HCT116 (cell line): ENCODE data around the gene LRRTM4. TPM values are rescaled to one million over a fixed set of nuclear protein-coding genes. Genes with fewer than 3 reads are reported as not detected.

Source experiments
- ATAC-seq: fragments of 200-7000 bp; cut with Tn5 transposase; 2 replicates; pipeline ENCODE4 v1.9.1; 2020; ENCODE audit warnings: mild to moderate bottlenecking, moderate library complexity
- BruUV-seq: library from RNA; stranded (reverse); fragments of 400-500 nt; replicated peaks from 2 replicates; lab custom pipeline; 2021; lab: Mats Ljungman, UMichigan
- CTCF ChIA-PET: fragments of 300-600 bp; sonication (Branson Sonifier 250); formaldehyde crosslinking; loops from one replicate; lab custom pipeline; 2021; ENCODE audit warnings: antibody characterized with exemption; lab: Charles Lee
- POLR2A ChIA-PET: fragments of 300-600, 350-600 bp; sonication (Branson Sonifier 250); formaldehyde crosslinking; loops from one replicate; lab custom pipeline; 2021; ENCODE audit warnings: antibody characterized with exemption; lab: Charles Lee
- RAD21 ChIA-PET, 2 experiments: fragments of 300-600 bp; sonication (Branson Sonifier 250); formaldehyde crosslinking; loops; one replicate each; lab custom pipeline; 2023; ENCODE audit warnings: low total read pairs in 2 of 2; ENCODE audit not compliant: uncharacterized antibody in 2 of 2, unreplicated experiment in 2 of 2, low non-redundant PET in 1 of 2; lab: Charles Lee
- DNase-seq: peaks from one replicate; pipeline ENCODE4 v3.0.0-alpha.2; 2010; ENCODE audit warnings: low read depth, low spot score
- H2AFZ ChIP-seq: fragments of 200-600 bp; shearing (Covaris generic), sonication (generic); 2 replicates; pipeline ENCODE4 v1.6.1; 2017; ENCODE audit warnings: low read depth, mixed run types, mixed read lengths, antibody characterized with exemption, low read length; ENCODE audit not compliant: poor library complexity, severe bottlenecking
- H3K27ac ChIP-seq: 2 replicates; pipeline ENCODE4 v1.5.1; 2012; ENCODE audit warnings: low read depth, low read length
- H3K27me3 ChIP-seq: fragments of 200-600 bp; sonication (generic); 2 replicates; pipeline ENCODE4 v1.6.1; 2016; ENCODE audit warnings: mixed run types, low read length, mixed read lengths; ENCODE audit not compliant: insufficient read depth
- H3K36me3 ChIP-seq, 2 experiments: fragments of 200-500 bp in 1 of 2; fragments of 200-600 bp in 1 of 2; sonication (Bioruptor generic) in 1 of 2; sonication (generic) in 1 of 2; 2 replicates each; pipeline versions ENCODE4 v1.5.1 to v1.6.1; 2014 to 2016; ENCODE audit warnings: low read length in 2 of 2, inconsistent platforms in 1 of 2, mixed read lengths in 1 of 2, mixed run types in 1 of 2; ENCODE audit not compliant: insufficient read depth in 2 of 2, control insufficient read depth in 1 of 2
- H3K4me1 ChIP-seq, 2 experiments: fragments of 200-600 bp in 1 of 2; sonication (generic) in 1 of 2; 2 replicates each; pipeline versions ENCODE4 v1.5.1 to v1.6.1; 2012 to 2017; ENCODE audit warnings: low read length in 2 of 2, inconsistent platforms in 1 of 2, mild to moderate bottlenecking in 1 of 2, mixed read lengths in 1 of 2, mixed run types in 1 of 2, moderate library complexity in 1 of 2; ENCODE audit not compliant: insufficient read depth in 2 of 2, control insufficient read depth in 1 of 2
- H3K4me2 ChIP-seq: fragments of 200-600 bp; sonication (generic); 2 replicates; pipeline ENCODE4 v1.6.1; 2017; ENCODE audit warnings: mixed run types, low read length, mixed read lengths
- H3K4me3 ChIP-seq, 2 experiments: fragments of 200-600 bp in 1 of 2; sonication (generic) in 1 of 2; replicated peaks in 1 of 2; 2 replicates each; pipeline ENCODE4 v1.5.1; 2011 to 2016; ENCODE audit warnings: low read length in 2 of 2, control low read depth in 1 of 2, low read depth in 1 of 2, mild to moderate bottlenecking in 1 of 2, mixed read lengths in 1 of 2, mixed run types in 1 of 2
- H3K79me2 ChIP-seq: fragments of 200-600 bp; sonication (generic); 2 replicates; pipeline ENCODE4 v1.6.1; 2017; ENCODE audit warnings: mild to moderate bottlenecking, mixed run types, low read length, moderate library complexity, mixed read lengths; ENCODE audit not compliant: insufficient read depth
- H3K9ac ChIP-seq: fragments of 200-600 bp; sonication (generic); 2 replicates; pipeline ENCODE4 v1.6.1; 2016; ENCODE audit warnings: low read length, mixed read lengths
- H3K9me2 ChIP-seq: fragments of 200-600 bp; sonication (generic), shearing (Covaris generic); 2 replicates; pipeline ENCODE4 v1.6.1; 2017; ENCODE audit warnings: mixed run types, mild to moderate bottlenecking, moderate library complexity; ENCODE audit not compliant: insufficient read depth
- H3K9me3 ChIP-seq, 2 experiments: fragments of 200-500 bp in 1 of 2; fragments of 200-600 bp in 1 of 2; sonication (Bioruptor generic) in 1 of 2; sonication (generic) in 1 of 2; 2 replicates each; pipeline ENCODE4 v1.6.1; 2014 to 2017; ENCODE audit warnings: low read length in 2 of 2, mixed read lengths in 2 of 2, inconsistent platforms in 1 of 2, low read depth in 1 of 2, mild to moderate bottlenecking in 1 of 2, mixed run types in 1 of 2, moderate library complexity in 1 of 2; ENCODE audit not compliant: control insufficient read depth in 1 of 2, insufficient read depth in 1 of 2
- H4K20me1 ChIP-seq: fragments of 200-600 bp; sonication (generic), shearing (Covaris generic); 2 replicates; pipeline ENCODE4 v1.6.1; 2017; ENCODE audit warnings: mixed run types, mild to moderate bottlenecking, moderate library complexity; ENCODE audit not compliant: insufficient read depth
- CBX3 ChIP-seq: IDR thresholded peaks from 2 replicates; pipeline ENCODE4 v1.6.1; 2012; ENCODE audit warnings: low read depth
- CTCF ChIP-seq, 3 experiments: fragments of 200-600 bp in 1 of 3; sonication (generic) in 1 of 3; IDR thresholded peaks in 2 of 3; conservative IDR thresholded peaks in 1 of 3; 2 replicates each; pipeline ENCODE4 v1.5.1; 2012 to 2017; ENCODE audit warnings: low read depth in 2 of 3, low read length in 2 of 3, antibody characterized with exemption in 1 of 3, borderline replicate concordance in 1 of 3, control low read depth in 1 of 3, mild to moderate bottlenecking in 1 of 3, mixed read lengths in 1 of 3, mixed run types in 1 of 3, moderate library complexity in 1 of 3; ENCODE audit not compliant: insufficient read depth in 1 of 3
- EGR1 ChIP-seq: IDR thresholded peaks from 2 replicates; pipeline ENCODE4 v1.6.1; 2012; ENCODE audit warnings: low read depth
- ELF1 ChIP-seq: IDR thresholded peaks from 2 replicates; pipeline ENCODE4 v1.6.1; 2012; ENCODE audit warnings: low read depth, borderline replicate concordance
- EZH2 ChIP-seq: fragments of 200-600 bp; sonication (generic); IDR thresholded peaks from 2 replicates; pipeline ENCODE4 v1.6.1; 2017; ENCODE audit warnings: antibody characterized with exemption, mixed run types
- POLR2A ChIP-seq: IDR thresholded peaks from 2 replicates; pipeline ENCODE4 v1.7.0; 2011; ENCODE audit warnings: borderline replicate concordance; ENCODE audit not compliant: insufficient read depth, insufficient read length; ENCODE audit errors: extremely low read depth
- POLR2AphosphoS5 ChIP-seq: IDR thresholded peaks from 2 replicates; pipeline ENCODE4 v1.6.1; 2011; ENCODE audit warnings: mild to moderate bottlenecking, low read depth, low read length, moderate library complexity
- REST ChIP-seq: IDR thresholded peaks from 2 replicates; pipeline ENCODE4 v1.6.1; 2012; ENCODE audit warnings: low read depth
- SIN3A ChIP-seq: IDR thresholded peaks from 2 replicates; pipeline ENCODE4 v1.6.1; 2012; ENCODE audit warnings: low read depth
- SP1 ChIP-seq: IDR thresholded peaks from 2 replicates; pipeline ENCODE4 v1.6.1; 2012; ENCODE audit warnings: low read depth
- TCF7L2 ChIP-seq: IDR thresholded peaks from 2 replicates; pipeline ENCODE4 v1.7.0; 2011; ENCODE audit warnings: borderline replicate concordance, inconsistent platforms; ENCODE audit not compliant: insufficient read depth, insufficient read length; ENCODE audit errors: extremely low read depth
- ZBTB33 ChIP-seq: IDR thresholded peaks from 2 replicates; pipeline ENCODE4 v1.6.1; 2011; ENCODE audit warnings: mild to moderate bottlenecking, low read length, moderate library complexity; ENCODE audit not compliant: insufficient replicate concordance; ENCODE audit errors: extremely low read depth
- ZNF274 ChIP-seq: fragments of 200-500 bp; sonication (Bioruptor generic); IDR thresholded peaks from 2 replicates; pipeline ENCODE4 v1.6.1; 2014; ENCODE audit warnings: mild to moderate bottlenecking, low read depth, low read length, inconsistent platforms
- intact Hi-C: fragments of 100-400 bp; cut with micrococcal nuclease; formaldehyde crosslinking; loops from 2 replicates; pipeline ENCODE4 v1.10.0; 2022
- total RNA-seq: library from RNA; stranded (reverse); gene quantifications from one replicate; pipeline ENCODE4 v1.2.1, GENCODE V29; 2021; ENCODE audit not compliant: unreplicated experiment

LRRTM4 gene
- total RNA-seq, 1 experiment from 2014 or later = 0.25 TPM

GRCh38 chr2:77009307-77009706, 512.9 kb downstream of the LRRTM4 start:
- Histone ChIP-seq H3K9me3 (peaks cover 0 to 8% of the 10 kb centered on the region in 2 experiments; a peak in 2 of 4 replicates), H3K27me3 (no peaks in the 10 kb centered on the region), H3K4me3 (no peak overlapping the region), H3K4me2 (no peak overlapping the region), H3K9me2 (no peaks in the 10 kb centered on the region), H3K36me3 (no peaks in the 10 kb centered on the region), H4K20me1 (no peaks in the 10 kb centered on the region), H3K79me2 (no peaks in the 10 kb centered on the region), H3K27ac (no peak overlapping the region), H3K9ac (no peak overlapping the region), H3K4me1 (no peaks in the 10 kb centered on the region), H2AFZ (no peak overlapping the region)
- peak; percentile 87 for TF ChIP-seq TCF7L2
- no peak for TF ChIP-seq EGR1
- TF ChIP-seq CBX3 = no peak
- POLR2A ChIA-PET = no interaction called here
- no peak for DNase-seq
- intact Hi-C loops = no loop called here
- RAD21 ChIA-PET = no interaction called here
- ATAC-seq = no peak
- CTCF ChIA-PET = no interaction called here
- BruUV-seq = no TSS peak

- Histone ChIP-seq H3K9ac (no peak overlapping the region), H3K4me2 (no peak overlapping the region), H2AFZ (no peak overlapping the region), H3K27ac (no peak overlapping the region), H3K9me2 (no peaks in the 10 kb centered on the region), H3K36me3 (no peaks in the 10 kb centered on the region), H4K20me1 (no peaks in the 10 kb centered on the region), H3K4me3 (no peak overlapping the region), H3K4me1 (no peaks in the 10 kb centered on the region), H3K9me3 (peaks cover 0 to 12% of the 10 kb centered on the region in 2 experiments; a peak in 2 of 4 replicates), H3K79me2 (no peaks in the 10 kb centered on the region), H3K27me3 (no peaks in the 10 kb centered on the region)
- ChIA-PET CTCF (no interaction called here), RAD21 (no interaction called here), POLR2A (no interaction called here)
- TF ChIP-seq EGR1 = no peak
- no peak for TF ChIP-seq CTCF (IDR thresholded peaks at IDR 0.05 in 2 of 3, conservative IDR thresholded peaks at IDR 0.05 in 1 of 3; ENCODE audit: borderline replicate concordance in 1 of 3, insufficient read depth in 1 of 3, low read depth in 2 of 3, low read length in 2 of 3)
- no peak for TF ChIP-seq CBX3
- TF ChIP-seq POLR2A = no peak
- no peak for TF ChIP-seq SIN3A
- no peak for TF ChIP-seq REST
- no peak for TF ChIP-seq POLR2AphosphoS5
- TF ChIP-seq EZH2 = no peak
- TF ChIP-seq SP1 = no peak
- TF ChIP-seq ZNF274 = no peak
- no peak for TF ChIP-seq ZBTB33
- TF ChIP-seq ELF1 = no peak
- ATAC-seq (no peak), DNase-seq (no peak)
- no TSS peak for BruUV-seq
- intact Hi-C loops = no loop called here
These were observed 513.3 kb downstream of the LRRTM4 start for GRCh38 chr2:77008853-77009252.
